GM12865 (cell line): Measurements from ENCODE around the gene HOXA3.

Experiments used
- DNase-seq: peaks from one replicate; pipeline ENCODE4 v3.0.0; 2010; ENCODE audit warnings: low read depth
- H3K4me3 ChIP-seq: 2 replicates; pipeline ENCODE4 v1.5.1; 2011; ENCODE audit warnings: mild to moderate bottlenecking, low read depth, low read length, control low read depth
- TF ChIP-seq, protein P1 (sequence below): IDR thresholded peaks from 2 replicates; pipeline ENCODE4 v1.5.1; 2011; ENCODE audit warnings: low read length, control low read depth, low read depth, inconsistent platforms; ENCODE audit not compliant: insufficient read depth; ENCODE audit errors: missing control alignments

Gene HOXA3

DNA sequence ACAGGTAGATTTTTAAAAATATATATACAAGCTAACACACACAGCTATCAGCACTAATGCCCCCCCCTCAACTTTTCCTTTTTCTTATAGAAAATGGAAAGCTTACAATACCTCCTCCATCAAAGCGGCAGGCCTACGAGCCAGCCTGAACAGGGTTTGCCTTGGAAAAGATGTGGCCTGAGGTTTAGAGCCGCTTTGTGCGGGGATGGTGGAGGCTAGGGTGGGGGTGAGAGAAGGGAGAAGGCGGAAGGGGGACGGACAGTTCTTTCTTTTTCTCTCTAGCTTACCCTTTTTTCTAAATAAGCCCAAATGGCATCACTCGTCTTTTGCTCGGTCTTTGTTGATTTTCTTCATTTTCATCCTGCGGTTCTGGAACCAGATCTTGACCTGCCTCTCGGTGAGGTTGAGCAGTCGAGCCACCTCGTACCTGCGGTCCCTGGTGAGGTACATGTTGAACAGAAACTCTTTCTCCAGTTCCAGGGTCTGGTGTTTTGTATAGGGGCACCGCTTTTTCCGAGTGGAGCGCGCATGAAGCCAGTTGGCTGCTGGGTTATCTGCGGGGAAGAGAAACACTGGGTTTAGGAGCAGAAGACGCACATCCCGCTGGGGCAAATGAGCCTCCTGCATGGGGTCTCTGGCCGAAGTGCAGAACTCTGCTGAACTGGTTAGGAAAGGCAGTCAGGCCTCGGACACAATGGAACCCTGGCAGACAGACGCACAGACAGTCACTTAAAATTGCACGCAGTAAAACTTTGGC lies 11.1 kb upstream of the HOXA3 start:
- TF ChIP-seq, protein P1, sequence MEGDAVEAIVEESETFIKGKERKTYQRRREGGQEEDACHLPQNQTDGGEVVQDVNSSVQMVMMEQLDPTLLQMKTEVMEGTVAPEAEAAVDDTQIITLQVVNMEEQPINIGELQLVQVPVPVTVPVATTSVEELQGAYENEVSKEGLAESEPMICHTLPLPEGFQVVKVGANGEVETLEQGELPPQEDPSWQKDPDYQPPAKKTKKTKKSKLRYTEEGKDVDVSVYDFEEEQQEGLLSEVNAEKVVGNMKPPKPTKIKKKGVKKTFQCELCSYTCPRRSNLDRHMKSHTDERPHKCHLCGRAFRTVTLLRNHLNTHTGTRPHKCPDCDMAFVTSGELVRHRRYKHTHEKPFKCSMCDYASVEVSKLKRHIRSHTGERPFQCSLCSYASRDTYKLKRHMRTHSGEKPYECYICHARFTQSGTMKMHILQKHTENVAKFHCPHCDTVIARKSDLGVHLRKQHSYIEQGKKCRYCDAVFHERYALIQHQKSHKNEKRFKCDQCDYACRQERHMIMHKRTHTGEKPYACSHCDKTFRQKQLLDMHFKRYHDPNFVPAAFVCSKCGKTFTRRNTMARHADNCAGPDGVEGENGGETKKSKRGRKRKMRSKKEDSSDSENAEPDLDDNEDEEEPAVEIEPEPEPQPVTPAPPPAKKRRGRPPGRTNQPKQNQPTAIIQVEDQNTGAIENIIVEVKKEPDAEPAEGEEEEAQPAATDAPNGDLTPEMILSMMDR: no peak
- DNase-seq: no peak
- H3K4me3 ChIP-seq: no peak overlapping the region

DNA sequence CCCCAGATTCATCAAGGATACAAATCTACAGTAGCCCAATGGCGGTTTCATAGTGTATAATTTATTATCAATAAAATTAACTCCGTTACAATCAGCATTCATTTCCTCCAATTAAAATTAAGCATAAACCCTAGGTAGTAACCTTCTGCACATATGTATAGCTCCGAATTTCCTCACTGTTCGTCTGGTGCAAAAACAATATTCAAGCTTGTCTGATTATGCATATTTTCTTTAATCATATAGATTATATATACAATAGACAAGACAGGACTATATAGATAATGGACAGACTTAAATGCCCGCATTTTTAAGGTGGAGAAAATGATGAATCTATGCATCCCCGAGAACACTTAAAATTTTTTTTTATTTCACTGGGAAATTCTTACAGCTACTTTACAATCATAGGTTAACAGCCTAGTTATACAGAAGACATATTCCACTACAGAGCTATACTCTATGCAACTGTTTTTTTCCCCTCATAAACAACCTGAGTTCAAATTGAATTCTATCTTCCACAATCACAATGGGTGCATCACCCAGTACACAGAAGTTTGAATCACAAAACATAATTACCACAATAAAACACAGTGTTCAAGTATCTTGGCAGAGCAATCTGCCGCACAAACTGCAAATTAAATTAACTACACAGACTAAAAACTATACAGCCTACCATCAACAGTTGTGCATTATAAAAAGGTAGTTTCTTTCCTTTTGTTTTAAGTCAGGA lies 10.3 kb upstream of the HOXA3 start:
- TF ChIP-seq, protein P1: no peak
- DNase-seq: no peak
- H3K4me3 ChIP-seq: no peak overlapping the region

DNA sequence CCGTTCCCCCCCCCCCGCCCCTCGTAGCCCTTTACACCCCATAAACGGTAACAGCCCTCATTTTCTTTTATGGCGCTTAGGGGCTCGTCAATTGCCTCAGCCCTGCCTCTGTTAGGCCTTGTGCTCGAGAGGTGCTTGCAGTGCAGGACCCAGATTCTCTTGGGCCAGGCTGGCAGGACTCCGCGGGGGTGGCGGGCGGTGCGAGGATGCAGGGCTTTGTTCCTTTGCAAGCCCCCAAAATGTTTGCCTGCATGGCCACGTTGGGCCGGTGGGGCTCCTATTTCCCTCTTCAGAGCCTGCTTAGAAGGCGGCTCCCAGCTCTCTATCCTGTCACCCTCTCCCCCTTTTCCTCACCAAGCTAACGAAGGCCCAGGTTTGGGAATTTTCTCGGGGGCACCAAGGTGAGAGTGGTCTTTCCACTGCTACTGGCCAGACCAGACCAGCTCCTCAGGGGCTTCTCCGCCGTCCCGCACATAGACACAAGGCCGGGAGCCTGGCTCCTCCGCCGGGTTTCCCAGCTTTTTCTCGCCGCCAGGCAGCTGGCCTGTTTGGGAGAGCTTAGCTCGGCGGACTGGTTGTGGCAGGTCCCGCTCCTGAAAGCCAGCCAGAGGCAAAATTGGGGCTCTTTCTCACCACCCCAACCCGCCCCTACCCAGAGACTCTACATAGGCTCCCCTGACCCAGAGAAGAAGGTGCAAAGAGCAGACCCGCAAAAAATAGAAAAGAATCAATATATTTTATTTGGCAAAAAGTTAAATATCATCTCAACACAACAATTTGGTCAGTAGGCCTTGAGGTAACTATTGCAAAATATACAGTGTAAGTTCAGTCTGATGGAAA lies 9.6 kb upstream of the HOXA3 start:
- TF ChIP-seq, protein P1: no peak
- DNase-seq: no peak
- no peak overlapping the region for H3K4me3 ChIP-seq

DNA sequence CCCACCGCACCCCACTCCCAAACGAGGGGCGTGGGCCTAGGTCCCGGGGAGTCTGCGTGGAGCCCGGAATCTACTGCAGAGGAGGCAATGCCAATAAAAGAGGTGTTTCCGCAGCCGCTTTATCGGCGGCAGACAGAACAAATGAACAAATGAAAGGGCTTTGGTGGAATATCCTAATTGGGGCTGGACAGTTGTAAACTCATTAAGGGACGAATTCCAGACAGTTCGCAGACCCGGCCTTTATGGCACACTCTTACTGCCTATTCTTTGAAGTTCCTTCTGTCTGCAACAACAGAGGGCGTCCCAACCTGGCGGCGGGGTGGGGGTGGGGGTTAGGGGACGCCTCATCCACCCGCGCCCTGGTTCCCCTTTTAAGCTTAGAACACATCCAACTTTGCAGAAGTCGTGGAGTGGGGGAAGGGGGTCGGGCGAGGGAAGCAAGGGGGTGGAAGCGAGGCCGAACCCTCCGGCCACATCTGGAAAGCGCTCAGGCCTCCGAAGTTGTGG lies 8.9 kb upstream of the HOXA3 start:
- H3K4me3 ChIP-seq: peak overlapping the region; percentile 60
- DNase-seq: no peak
- TF ChIP-seq, protein P1: no peak

DNA sequence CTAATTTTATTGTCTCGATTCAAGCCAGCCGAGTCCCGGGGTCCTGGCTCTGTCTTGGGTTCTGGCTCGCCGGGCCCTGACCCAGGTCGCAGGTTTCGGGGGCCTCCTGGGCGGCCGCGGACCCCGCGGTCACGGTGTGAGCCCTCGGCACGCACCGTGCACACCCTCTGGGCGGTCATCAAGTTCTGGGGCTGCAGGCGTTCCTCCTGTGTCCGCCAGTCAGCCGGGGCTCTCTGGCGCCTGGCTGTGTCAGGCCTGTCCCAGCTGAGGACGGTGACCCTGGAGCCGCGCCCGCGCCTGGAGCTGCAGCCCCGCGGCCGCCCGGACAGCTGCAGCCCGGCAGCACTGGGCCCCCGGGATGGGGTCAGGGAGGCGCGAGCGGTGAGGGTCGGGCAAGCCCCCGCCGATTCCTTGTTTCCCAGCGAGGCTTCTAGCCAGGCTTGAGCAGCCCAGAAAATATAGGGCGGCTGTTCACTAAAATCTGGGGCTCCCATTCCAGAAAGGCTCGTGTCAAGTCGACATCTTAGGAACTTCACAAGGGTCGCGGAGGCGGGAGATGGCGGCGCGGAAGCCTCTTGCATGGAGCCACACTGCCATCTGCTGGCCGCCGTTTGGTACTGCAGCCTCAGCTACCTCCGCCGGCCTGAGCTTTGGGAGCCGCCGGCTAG lies 8.3 kb upstream of the HOXA3 start:
- DNase-seq: peak; percentile 93
- TF ChIP-seq, protein P1: peak; percentile 97
- H3K4me3 ChIP-seq: peak overlapping the region; percentile 60

DNA sequence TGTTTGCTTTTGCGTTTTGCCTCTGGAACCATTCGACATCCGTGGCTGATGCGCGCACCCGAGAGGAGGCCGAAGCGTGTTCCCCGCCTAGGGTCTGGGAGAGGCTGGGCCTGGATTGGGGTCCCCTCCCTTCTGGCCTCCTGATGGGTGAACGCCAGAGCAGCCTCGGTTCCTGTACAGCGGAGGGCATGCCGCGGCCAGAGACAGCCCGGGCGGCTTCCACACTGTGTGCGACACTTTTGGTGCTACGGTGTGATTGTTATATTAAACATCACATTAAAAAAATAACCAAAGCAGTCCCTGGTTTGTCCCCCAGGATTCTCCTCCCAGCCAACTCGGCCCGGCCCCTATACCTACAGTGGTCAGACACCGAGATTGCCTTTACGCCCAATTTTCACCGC lies 7.8 kb upstream of the HOXA3 start:
- TF ChIP-seq, protein P1: no peak
- peak overlapping the region; percentile 60 for H3K4me3 ChIP-seq
- DNase-seq: no peak
